NCI-H82 treated with DMSO at 0.1 percent for 48 hours (cell line): ENCODE data around the gene PTTG1.

Source experiments
- DNase-seq: peaks from one replicate; lab custom pipeline; 2025; ENCODE audit not compliant: unreplicated experiment; lab: John Stamatoyannopoulos, UW

The PTTG1 gene

DNA sequence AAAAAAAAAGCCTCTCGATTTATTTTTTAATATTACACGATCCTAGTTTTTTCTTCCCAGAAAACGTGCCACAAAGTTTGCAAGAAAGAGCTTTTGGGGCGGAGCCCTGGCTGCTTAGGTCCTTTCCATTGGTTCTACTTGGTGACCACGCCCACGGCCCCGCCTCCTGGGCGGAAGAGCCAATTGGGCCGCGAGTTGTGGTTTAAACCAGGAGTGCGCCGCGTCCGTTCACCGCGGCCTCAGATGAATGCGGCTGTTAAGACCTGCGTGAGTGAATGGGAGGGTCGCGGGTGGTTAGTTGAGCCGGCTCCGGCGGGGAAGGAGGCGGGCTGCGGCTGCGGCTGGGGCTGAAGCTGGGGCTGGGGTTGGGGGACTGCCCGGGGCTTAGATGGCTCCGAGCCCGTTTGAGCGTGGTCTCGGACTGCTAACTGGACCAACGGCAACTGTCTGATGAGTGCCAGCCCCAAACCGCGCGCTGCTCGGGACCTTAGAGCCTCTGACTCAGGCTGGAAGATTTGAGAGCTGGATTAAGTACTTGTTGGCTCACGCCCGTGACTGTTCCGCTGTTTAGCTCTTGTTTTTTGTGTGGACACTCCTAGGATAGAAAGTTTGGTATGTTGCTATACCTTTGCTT is at the start of gene PTTG1:
TSS of gene PTTG1 (plus strand) at position 231 of the 634 bp plus-strand sequence. CDS start 458 bp downstream, outside the sequence.
- DNase-seq = peak; percentile 90

DNA sequence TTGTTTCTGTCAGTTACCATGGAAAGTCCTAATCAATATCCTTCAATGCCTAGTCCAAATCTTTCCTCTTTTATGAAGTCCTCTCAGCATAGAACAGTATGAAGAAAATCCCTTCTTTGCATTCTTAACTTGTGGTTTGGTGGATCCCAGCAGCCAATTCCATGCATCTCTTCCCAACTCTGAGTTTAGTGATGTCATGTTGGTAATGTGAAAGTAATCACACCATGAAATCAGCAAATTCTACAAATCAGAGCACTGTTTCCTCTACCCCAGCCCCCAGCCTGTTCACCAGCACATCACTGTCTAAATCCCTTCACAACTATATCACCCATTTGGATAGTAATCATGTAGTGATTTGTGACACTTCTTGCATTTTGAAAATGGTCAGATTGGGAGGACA is 46.5 kb upstream of the PTTG1 start:
- no peak for DNase-seq

DNA sequence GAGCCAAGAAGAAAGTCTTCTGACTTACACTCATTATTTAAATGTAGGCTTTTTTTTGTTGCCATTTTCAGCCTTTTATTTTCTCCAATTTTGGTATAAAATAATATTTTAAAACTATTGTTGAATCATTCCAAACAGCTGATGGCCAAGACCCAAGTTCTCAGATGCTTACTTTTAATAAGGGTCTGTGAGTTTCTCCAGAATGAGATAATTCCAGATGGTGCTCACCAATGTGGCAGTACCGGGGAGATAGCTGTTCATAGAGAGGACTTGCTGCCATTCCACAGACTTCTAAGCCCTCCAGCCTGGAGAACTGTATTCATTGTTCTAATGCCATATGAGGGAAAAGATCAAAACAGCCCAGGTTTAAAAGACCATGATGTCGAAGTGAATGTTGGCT is 46.0 kb upstream of the PTTG1 start:
- no peak for DNase-seq

DNA sequence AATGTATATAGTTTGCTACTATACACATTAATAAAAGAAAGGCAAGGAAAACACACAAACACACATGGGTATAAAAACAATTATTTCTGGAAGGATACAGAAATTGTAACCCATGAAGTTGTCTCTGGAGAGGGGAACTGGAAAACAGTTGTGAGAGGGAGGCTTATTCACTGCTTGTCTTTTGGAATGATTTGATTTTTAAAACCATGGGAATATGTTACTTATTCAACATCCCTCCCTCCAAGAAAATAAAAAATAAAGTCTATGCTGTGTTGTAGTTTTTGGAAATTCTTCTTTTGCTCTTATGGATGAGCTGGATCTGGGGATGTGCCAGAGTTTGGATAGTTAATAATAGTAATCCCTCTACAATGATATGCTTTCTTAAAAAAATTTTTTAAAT is 45.2 kb upstream of the PTTG1 start:
- DNase-seq = no peak

DNA sequence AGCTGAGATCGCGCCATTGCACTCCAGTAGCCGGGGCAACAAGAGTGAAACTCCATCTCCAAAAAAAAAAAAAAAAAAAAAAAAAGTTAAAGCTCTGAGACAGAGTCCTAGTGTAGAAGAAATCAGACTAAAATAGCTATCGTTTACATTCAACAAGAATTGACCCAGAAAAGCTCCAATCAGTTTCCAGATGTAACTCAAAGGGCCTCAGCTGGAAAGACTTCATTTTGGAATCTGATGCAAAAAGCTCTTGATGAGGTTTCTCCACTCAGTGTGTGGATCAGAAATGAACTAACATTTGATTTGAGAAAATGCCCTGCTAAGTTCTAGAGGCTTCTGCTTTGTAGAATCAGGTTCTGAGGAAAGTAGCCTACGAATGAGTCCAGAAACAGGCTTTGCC is 44.0 kb upstream of the PTTG1 start:
- DNase-seq = no peak

DNA sequence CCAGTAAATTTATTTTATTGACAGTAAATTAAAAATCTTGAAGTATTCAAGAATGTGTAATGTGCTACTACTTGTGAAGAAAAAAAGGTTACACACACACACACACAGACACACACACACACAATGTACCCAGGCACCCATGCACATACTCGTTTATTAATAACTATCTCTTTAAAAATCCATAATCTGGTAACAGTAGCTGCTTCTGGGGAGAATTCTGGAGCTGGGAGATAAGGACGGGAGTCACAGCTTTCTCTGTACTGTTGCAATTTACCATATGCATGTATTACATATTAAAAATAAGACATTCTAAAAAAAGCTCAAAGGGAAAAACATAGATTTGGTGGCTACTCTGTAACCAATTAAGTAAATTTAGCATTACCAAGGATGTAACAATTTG is 43.3 kb upstream of the PTTG1 start:
- no peak for DNase-seq

DNA sequence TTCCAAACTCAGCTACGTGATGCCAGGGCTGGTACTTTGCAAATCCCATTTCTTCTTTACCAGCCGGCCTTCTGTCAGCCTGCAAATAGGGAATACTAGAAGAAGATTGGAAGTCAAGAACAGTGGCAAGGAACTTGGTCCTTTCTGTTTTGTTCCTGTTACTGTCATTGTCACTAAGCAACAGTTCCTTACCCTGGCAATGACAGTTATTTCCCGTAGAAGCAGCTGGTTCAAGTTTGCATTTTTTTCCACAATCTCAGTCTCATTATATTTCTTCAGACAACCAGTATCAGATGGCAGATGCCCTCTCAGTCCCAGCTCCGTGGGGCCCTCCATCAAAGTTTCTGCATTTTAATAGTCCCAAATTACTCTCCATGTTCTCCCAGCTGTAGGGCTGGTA is 42.1 kb upstream of the PTTG1 start:
- no peak for DNase-seq

DNA sequence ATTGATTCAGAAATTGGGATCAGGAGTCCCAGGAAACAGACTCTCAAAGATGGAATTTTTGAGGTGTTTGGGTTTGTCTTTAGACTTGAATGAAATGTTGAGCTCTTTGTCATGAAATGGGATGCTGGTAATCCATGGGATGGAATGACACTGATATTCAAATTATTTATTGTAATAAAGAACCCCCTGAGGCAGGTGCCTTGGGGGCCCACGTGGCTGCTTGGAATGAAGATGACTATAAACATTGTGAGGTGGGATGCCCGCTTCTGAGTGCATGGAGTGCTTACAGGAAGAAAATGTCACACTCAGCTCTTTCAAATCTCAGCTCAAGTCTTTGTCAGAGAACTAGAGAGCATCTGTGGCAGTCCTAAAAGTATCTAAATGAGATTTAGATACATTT is 41.6 kb upstream of the PTTG1 start:
- DNase-seq = no peak

DNA sequence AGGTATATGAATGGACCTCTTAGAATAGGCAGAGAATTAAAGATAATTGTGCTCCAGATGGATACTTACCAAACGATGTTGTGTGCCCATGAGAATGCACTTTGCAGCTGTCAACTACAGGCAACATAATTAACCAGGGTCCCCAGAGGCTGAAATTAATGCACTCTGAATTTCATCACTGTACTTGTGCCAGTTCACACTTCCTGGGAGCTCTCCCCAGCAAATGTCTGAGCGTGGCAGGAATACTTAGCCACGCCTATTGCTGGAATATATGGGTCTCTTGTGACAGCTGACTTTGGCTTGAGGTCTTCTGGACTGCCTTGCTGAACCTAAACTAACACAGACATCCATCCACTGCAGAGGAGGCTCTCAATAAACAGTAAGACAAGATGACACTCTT is 39.3 kb upstream of the PTTG1 start:
- DNase-seq = no peak

DNA sequence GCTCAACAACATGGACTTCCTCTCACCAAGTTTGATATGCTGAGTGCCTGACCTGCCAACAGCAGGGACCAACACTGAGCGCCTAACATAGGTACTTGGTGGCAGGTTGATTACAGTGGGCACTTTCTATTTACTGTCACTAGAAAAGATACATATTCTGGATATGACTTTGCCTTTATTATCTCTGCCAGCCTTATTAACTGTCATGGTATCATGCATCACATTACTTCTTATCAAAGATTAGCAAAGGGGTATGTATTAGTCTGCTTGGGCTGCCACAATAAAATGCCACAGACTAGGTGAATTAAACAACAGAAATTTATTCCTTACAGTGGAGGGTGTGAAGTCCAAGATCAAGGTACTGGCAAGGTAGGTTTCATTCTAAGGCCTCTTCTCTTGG is 37.0 kb upstream of the PTTG1 start:
- no peak for DNase-seq

DNA sequence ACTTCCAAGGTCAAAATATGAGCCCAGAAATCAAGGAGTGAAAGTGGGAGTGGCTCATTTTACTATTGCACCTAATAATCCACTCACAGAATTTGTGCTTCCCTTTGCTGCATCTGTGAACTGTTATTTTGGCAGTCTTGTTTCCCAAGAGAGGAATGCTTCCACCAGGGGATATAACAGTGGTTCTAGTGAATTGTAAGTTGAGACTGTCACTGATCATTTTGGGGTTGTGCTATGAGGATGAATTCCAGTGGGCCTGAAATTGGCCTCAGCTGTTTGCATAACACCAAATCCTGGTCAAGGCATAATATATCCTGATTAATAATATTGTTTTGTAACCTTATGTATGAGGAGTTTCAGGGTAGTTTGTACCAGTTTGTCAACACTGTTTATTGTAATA is 36.2 kb upstream of the PTTG1 start:
- DNase-seq = no peak

DNA sequence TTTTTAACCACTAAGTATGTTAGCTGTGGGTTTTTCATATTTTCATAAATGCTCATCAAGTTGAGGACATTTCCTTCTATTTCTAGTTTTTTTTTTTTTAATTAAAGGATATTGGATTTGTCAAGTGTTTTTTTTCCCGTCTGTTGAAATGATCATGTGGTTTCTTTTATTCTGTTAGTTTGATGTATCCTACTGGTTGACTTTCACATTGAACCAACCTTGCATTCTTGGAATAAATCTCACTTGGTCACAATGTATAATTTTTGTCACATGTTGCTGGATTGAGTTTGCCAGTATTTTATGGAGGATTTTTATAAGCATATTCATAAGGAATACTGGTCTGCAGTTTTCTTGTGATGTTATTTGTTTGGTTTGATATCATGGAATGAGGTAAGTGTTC is 34.2 kb upstream of the PTTG1 start:
- DNase-seq = no peak

DNA sequence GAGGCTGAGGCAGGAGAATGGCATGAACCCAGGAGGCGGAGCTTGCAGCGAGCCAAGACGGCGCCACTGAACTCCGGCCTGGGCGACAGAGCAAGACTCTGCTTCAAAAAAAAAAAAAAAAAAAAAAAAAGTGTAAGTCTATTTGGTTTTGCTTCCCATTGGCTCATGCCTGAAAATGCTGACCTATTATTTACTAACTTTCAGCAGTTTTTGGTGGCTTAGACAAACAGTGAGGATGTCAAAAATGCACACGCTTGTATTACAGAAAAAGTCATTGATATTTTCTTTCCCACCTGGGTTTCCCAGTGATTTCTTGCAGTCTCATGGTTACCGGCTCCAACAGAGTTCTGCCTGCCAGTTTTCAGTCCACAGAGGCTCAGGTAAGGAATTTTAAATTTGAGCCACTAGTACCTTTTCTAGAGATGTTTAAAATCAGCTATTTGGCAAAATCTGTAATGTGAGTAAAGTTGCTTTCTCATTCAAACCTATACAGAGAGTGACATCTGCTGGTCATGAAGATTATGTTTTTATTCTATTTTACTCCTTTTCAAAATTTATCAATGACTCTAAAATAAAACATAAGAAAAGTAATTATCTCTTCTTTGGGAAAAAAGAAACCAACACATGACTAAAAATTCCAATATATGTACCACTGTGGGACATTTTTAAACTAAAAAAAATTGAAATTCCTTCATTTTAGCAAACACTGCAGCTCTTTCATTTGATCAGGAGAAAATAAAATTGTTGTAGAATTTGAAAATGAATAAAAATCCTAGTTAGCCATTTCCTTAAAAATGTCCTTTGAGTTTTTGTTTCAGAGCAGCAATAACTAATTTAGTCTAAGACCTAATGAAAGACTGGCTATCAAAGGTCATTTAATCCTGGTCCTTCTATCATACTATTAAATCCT is 30.6 kb upstream of the PTTG1 start:
- no peak for DNase-seq

DNA sequence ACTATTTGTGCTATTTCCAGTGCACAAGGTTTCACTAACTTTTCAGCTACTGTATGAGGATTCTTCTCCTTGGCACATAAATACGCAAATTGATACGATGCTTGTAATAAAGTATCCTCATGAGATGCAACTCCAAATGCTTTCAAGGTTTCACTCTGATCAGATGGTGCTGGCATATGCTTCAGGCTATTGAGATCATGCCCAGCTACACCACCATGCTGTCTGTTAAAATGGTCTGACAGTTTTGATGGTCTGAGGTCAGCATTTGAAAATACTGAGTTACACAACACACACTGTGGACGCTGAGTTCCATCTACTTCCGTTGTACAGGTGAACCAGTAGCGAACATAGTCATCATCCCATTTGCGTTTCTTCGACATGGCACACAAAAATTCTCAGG is 26.5 kb upstream of the PTTG1 start:
- no peak for DNase-seq

DNA sequence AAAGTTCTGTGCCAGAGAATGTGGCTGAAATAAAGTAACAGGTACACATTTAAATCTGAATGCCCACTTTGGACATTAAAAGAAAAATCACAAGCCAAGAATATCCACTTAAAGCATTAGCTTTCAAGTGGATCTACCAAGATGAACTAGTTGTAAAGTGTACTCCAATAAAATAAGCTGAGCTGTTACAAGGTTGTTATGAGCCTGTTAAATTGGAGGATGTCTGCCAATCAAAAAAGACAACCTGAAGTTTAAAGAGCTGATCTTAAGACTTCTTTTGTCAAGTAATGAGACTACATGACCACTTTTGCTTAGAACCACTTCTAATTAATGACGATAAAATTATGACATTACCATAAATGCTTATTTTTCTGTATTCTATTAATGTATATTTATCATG is 24.2 kb upstream of the PTTG1 start:
- DNase-seq = no peak

DNA sequence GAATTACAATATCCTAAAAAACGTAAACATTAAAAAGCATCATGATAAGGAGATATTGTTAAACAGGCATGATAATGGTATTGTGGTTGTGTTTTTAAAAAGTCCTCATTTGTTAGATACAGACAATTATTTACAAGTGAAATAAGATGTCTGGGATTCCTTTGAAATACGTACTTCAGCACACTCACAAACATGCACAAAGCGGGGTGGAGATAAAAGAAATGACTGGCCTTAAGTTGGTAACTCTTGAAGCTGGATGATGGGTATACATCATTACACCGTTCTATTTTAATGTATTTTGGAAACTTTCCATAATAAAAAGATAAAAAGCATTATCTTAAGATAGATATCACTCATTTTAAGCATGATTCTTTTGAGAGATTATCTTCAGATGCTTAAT is 22.8 kb upstream of the PTTG1 start:
- DNase-seq = no peak

DNA sequence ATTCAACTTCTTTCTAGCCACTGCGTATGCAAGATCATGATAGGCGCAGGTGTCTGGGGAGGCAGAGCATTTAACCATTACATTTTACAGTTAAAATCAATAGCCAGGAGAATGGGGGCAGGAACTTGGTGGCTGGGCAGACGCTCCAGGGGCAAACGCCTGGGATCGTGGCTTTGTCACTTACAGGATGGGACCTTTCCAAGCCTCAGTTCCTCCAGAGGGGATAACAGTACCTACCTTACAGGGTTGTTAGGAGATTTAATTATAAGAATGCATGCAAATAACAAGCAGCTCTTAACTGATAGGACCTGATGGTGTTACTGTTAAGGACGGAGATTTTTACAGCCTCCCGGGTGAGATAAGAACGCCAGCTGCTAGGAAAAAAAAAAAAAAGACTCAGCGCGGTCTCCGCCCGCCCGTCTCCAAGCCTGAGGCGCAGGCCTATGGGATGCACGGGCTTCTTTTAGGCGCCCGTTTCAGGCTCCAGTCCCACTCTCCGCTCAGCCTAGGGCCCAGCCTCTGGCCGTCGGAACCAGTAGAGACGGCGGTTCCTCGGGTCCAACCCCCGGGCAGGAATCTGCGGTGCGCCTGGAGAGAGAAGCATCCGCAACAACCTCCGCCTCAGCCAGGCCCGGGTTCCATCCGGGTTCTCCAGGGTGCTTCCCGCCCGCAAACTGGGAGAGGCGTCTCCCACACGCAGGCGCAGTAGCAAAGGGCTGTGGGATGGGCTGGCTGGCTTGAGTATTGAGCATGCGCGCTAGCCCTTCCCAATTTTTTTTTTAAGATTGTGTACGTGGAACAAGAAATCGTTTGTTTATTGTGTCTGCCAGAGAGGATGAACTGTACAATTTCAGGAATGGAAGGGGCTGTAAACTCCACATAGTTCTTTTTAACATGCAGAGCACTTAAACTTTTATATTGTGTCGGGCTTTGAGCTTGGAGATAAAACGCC is 22.0 kb upstream of the PTTG1 start, which contains the start of gene FAM200C:
TSS of gene FAM200C (minus strand) at position 653 of the 952 bp plus-strand sequence. CDS start 4,564 bp downstream, outside the sequence.
- peak; percentile 84 for DNase-seq

DNA sequence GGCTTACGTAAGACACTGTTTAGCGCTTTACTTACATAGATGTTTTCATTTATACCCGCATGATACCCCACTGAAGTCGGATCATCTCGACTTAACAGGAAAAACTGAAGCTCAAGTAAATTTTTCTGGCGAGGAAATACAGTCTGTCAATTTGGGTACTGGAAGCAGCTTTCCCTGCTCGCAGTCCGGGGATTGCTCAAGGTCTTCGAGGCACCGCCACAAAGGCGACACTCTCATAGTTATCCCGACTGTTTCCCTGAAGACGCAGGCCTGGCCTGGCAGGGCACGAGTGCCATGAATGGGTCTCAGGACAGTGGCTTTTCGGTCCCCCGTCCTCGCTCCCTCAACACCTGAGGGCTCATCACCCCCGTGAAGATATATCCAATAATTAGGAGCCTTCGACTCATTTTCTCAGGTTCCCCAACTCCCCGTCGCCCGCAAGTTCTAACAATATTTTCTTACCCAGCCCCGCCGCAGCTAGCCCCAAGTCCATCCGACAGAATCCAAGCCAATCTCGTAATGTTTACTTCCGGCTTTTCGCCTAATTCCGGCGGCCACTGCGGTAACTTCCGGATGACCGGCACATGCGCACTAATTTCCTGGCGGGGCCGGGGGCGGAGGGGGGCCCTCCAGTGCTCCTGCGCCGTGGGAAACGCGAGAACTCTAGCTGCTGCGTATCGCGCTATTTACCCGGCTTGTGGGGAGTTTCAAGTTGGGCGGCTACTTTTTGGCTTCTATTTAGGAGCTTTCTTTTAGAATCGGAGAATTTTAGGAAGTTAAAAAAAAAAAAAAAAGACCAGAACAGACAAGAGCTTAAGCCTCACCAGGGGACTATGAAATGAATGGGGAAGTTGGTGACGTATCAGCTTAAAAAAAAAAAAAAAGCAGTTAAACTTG is 2.8 kb upstream of the PTTG1 start, which contains the start of gene SLU7:
TSS of gene SLU7 (minus strand) at position 521 of the 897 bp plus-strand sequence. CDS start 3,787 bp downstream, outside the sequence.
- DNase-seq = peak; percentile 82

DNA sequence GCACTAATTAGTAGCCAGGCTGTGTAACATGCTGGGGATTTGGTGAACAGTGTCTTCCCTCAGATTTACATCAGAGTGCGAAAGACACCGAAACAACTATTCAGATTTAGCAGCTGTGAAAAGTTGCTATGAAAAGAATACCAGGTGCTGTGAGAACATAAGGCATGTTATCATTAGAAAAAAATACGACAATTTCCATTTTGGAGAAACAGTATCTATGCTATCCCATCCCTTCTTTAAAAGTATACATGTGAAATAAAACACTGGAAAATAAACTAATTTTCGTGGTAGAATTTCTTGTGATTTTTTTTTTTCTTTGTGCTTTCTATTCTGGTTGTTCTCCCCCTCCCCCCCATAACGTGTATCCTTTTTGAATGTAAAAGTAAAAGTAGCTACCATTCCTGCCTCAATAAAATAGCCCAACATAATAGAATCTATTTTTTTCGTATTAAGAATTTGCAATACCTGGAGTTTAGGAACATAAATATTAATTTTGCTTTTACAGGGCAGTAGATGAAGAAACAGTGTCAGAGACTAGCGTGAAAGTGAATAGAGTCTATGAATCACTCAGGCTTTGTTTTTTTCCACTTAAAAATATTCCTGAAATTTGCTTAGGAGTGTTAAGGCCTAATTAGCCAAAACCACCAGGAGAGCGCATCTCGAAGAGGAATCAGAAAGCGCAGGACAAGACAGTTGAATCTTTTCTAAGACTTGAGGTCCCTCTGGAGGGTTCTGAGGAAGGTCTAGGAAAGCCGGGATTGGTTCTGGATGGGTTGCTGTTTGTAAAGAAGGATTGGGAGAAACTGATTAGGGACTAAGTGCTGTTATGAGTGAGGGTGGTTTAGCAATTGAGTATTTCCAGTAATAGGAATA is 2.0 kb upstream of the PTTG1 start:
- peak; percentile 16 for DNase-seq
